Epithelial cell of alveolus of lung (primary cell): ENCODE measurements around the gene CXXC1. TPM values are rescaled to one million over a fixed set of nuclear protein-coding genes. Genes with fewer than 3 reads are reported as not detected.

Experiments used
- total RNA-seq: library from RNA; depleted of rRNA; stranded (reverse); fragments of >200 nt; gene quantifications from 2 replicates; pipeline ENCODE4 v1.2.1, GENCODE V29; 2015

Gene CXXC1
- total RNA-seq, result 38.3 and 39.3 TPM in 2 replicates

GRCh38 chr18:50287441-50288347 is at the start of gene CXXC1:
Gene CXXC1 (minus strand): TSS chr18:50287692. CDS start chr18:50287589, 103 bp downstream.

GRCh38 chr18:50281295-50281971 is 6.1 kb downstream of the CXXC1 start, which contains the start of gene MBD1:
Gene MBD1 (minus strand): TSS chr18:50281523. CDS start chr18:50279992, 1,531 bp downstream.

GRCh38 chr18:50266248-50266704 is 21.2 kb downstream of the CXXC1 start, which contains the start of gene CFAP53:
Gene CFAP53 (minus strand): TSS chr18:50266495. CDS start chr18:50266404, 91 bp downstream.

Other genes with a start within 250 kb of the CXXC1 start
- 2.3 TPM in 1 of 2 replicates, not detected in the other for gene MYO5B, start 92.5 kb downstream of the CXXC1 start, total RNA-seq
- 0.39 and 0.64 TPM in 2 replicates for gene CFAP53, start 21.2 kb downstream of the CXXC1 start, total RNA-seq
- gene MBD1, start 6.2 kb downstream of the CXXC1 start, total RNA-seq, result 63.9 and 81.2 TPM in 2 replicates
- gene SKA1, start 87.4 kb upstream of the CXXC1 start, total RNA-seq, result 3.7 and 15.9 TPM in 2 replicates